Astrocyte (in vitro differentiated cells and primary cell): ENCODE measurements around the gene TMEM39A.

ENCODE experiments used
- EZH2 ChIP-seq: IDR thresholded peaks from 2 replicates; pipeline ENCODE4 v1.6.1; 2012; ENCODE audit warnings: mild to moderate bottlenecking, low read length, inconsistent platforms; ENCODE audit not compliant: insufficient read depth
- TF ChIP-seq, protein P1 (sequence below): IDR thresholded peaks from 2 replicates; pipeline ENCODE4 v1.5.1; 2011; ENCODE audit warnings: low read depth, mild to moderate bottlenecking, inconsistent platforms, low read length, moderate library complexity; ENCODE audit not compliant: insufficient read depth

DNA sequence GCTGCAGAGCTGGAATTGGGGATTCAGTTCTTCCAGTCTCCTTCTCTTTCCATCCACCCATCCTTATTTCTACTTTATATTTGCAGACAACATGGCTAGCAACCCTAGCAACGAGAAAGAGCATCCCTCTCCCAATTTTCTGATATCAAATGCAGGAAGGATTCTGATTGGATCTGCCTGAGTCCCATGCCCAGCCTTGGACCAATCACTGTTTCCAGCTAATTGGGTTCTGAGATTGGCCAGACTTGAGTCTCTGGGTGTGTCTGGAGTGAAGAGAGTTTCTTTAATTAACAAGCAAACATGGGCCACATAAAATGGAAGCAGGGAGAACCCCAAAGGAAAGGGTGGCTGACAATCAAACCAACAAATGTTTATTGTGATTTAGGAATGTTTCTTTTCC, 60.6 kb downstream of the TMEM39A start:
- TF ChIP-seq, protein P1, sequence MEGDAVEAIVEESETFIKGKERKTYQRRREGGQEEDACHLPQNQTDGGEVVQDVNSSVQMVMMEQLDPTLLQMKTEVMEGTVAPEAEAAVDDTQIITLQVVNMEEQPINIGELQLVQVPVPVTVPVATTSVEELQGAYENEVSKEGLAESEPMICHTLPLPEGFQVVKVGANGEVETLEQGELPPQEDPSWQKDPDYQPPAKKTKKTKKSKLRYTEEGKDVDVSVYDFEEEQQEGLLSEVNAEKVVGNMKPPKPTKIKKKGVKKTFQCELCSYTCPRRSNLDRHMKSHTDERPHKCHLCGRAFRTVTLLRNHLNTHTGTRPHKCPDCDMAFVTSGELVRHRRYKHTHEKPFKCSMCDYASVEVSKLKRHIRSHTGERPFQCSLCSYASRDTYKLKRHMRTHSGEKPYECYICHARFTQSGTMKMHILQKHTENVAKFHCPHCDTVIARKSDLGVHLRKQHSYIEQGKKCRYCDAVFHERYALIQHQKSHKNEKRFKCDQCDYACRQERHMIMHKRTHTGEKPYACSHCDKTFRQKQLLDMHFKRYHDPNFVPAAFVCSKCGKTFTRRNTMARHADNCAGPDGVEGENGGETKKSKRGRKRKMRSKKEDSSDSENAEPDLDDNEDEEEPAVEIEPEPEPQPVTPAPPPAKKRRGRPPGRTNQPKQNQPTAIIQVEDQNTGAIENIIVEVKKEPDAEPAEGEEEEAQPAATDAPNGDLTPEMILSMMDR = no peak
- no peak for TF ChIP-seq EZH2
